GM18873 (cell line): ENCODE data around the gene WDR62.
"Not testable (repeated sequence)": the region's sequence is repeated elsewhere in the genome, so short reads cannot be mapped to it uniquely, and the experiment has no call there.

Source experiments
- ATAC-seq: cut with Tn5 transposase; IDR thresholded peaks from one replicate; pipeline ENCODE4 v1.9.1; 2021; ENCODE audit warnings: mild to moderate bottlenecking, moderate library complexity, moderate number of reproducible peaks; ENCODE audit not compliant: unreplicated experiment, low FRiP score

The WDR62 gene

DNA sequence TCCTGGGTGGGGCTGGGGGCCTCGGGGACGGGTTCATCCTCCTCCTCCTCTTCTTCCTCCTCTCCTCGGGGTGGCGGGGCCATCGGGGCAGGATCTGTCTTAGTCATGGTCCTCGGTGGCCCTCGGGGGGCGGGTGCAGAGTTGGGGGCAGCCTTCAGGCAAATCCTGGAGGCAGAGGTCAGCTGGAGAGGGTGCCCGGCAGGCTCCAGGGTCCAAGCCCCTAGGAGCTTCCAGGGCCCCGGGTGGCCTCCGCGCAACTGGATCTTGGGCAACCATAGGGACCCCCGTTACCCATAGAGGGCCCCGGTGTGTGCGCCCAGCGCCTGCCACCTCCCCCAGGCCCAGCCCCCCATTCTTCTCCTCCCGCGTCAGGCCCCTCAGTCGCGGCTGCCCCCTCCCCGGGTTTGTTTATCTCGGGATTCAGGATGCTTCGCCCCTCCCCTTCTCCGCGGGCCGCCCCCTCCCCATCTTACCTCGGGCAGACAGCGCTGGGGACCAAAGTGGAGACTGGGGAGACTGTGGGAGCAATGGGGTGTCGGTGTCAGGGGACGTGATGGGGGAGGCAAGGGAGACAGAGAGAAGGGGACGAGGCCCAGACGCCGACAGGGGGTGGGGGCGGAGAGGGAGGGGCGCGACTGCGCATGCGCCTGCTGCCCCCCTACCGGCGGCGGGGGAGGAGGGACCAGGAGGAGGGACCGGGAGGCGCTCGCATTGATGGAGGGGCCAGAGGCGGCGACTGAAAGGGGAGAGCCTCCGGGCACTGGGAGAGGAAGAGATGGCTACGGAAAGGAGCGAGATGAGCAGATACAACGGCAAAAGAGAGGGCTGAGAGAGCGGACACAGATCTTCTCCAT is 22.2 kb upstream of the WDR62 start, which contains the start of gene CLIP3:
TSS of gene CLIP3 (minus strand) at position 623 of the 854 bp plus-strand sequence. CDS start at position 107, 516 bp downstream.
- no peak for ATAC-seq

DNA sequence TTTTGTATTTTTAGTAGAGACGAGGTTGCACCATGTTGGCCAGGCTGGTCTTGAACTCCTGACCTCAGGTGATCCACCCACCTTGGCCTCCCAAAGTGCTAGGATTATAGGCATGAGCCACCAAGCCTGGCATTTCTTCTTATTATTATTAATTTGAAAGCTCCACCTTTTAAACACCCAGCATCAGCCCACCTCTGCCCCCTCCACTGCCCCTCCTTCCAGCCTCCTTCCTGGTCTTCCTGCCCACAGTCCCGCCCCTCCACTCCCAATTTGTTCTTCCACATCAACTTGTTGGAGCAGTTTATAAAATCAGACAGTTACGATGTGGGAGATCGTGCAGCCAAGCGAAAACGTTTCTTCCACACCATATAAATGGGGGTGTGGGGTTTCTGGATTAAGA is 14.2 kb upstream of the WDR62 start:
- no peak for ATAC-seq

DNA sequence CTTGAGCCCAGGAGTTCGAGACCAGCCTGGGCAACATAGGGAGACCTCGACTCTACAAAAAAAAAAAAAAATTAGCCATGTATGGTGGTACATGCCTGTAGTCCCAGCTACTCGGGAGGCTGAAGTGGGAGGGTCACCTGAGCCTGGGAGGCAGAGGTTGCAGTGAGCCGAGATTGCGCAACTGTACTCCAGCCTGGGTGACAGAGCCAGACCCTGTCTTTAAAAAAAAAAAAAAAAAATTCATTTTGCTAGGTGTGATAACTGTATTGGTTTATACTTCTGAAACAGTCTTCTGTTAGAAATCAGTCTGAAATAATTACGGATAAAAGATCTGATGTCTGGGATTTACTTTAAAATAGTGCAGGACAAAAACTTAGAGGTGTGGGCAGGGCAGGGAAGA is 13.6 kb upstream of the WDR62 start:
- not testable (repeated sequence) for ATAC-seq

GRCh38 chr19:36041831-36042230 is 12.9 kb upstream of the WDR62 start:
- ATAC-seq: no peak

DNA sequence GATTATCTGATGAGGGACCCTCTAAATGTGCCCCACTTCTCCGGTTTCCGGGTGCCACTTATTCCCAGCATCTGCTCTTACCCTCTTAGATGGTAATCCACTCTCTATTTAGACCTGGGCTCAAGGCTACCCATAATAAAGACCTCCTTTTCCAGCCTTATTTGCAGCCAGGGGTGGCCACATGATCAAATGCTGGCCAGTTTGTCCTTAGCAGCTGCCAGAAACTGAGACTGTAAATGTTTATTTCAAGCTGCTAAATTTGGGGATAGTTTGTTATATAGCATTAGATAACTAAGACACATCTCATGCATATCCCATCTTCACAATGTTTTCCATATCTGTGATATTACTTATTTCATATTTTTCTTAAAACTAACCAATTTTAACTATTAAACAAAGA is 10.7 kb upstream of the WDR62 start:
- ATAC-seq: no peak

GRCh38 chr19:36046443-36047050 is 8.2 kb upstream of the WDR62 start:
- no peak for ATAC-seq

DNA sequence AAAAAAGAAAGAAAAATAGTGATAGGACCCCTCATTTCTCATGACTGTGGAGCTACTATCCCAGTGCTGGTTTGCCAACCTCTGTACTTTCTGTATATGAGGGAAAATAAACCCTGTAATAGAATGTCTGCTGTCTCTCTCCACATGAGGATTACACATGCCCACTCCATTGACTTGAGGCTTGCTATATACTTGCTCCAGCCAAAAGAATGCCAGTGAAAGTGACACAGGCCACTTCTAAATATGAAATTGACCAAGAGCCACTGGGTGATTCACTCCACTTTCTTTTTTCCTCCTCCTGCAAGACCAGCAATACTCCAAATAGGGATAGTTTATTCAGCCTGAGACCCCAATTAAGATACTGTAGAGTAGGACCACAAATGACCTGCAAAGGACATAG is 6.9 kb upstream of the WDR62 start:
- no peak for ATAC-seq

- ATAC-seq: no peak
These were observed 5.5 kb upstream of the WDR62 start for GRCh38 chr19:36049080-36049698.

DNA sequence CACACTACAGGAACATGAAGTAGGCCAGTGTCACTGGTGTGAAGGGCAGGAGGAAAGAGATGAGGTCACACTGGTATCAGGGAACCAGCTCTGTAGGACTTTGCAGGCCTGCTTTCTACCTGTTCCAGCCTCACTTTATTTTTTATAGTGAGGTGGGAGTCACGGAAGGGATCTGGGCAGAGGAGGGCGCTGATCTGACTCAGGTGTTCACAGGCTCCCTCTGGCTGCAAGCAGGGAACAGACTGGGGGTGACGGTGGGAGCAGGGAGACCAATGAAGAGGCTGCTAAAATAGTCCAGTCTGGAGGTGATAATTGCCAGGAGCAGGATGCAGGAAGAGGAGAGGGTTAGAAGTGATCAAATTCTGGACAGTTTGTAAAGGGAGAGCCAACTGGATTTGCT is 3.5 kb upstream of the WDR62 start:
- no peak for ATAC-seq

DNA sequence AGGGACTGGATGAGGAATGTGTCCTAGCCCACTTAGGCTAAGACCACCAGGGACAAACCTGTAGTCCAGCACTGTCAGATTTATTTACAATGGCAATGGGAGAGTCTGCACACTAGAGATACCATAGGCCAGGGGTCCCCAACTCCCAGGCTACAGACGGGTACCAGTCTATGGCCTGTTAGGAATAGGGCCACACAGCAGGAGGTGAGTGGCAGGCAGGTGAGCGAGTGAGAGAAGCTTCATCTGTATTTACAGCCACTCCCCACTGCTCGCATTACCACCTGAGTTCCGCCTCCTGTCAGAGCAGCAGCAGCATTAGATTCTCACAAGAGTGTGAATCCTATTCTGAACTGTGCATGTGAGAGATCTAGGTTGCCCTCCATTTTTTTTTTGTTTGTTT is 3.1 kb upstream of the WDR62 start:
- no peak for ATAC-seq

- ATAC-seq: peak; percentile 75
These were observed 471 bp upstream of the WDR62 start, which contains the start of gene THAP8 for GRCh38 chr19:36054119-36054732. THAP8 (minus strand) TSS chr19:36054285; CDS start chr19:36054217, 68 bp downstream.

GRCh38 chr19:36058481-36059179 is 3.9 kb downstream of the WDR62 start:
- ATAC-seq: no peak

DNA sequence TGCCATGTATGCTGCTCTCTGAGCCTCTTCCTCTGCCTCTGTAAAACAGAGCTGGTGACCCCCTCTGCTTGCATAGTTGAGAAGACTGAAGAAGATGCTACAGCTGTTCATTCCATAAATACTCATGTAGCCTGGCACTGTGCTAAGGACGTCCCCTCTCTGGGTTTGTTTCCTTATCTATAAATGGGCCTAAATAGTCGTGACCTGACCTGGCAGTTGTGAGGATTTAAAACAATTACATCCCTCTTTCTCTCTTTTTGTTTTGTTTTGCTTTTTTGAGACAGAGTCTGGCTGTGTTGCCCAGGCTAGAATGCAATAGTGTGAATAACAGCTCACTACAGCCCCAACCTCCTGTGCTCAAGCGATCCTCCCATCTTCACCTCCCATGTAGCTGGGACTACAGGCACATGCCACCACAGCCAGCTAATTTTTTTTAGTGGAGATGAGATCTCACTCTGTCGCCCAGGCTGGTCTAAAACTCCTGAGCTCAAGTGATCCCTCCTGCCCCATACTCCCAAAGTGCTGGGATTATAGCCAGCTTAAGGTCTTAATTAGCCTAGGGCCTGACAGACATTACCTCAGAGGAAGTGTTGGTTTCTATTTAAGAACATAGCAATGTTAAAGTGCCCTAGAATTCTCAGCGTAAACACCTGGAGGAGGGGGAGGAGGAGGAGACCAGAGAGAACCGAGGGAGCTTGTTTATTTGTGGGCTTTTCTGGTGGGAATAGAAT is 4.6 kb downstream of the WDR62 start:
- no peak for ATAC-seq

DNA sequence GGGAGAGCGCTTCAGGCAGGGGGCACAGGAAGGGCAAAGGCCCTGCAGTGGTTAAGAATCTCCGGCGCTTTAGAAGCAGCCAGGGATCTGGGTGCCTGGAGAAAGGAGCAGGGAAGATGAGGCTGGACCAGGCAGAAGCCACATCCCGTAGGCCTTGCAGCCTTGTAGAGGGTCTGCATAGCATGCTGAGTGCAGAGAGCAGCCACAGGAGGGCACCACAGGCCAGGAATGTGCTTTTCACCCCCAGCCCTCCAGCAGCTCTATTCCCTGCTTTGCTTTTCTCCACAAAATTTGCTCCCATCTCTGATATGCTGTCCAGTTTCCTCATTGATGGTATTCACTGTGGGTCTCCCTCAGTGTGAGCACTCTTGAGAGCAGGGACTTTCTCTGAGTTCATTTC is 5.7 kb downstream of the WDR62 start:
- ATAC-seq: no peak

GRCh38 chr19:36061367-36061766 is 6.7 kb downstream of the WDR62 start:
- no peak for ATAC-seq

GRCh38 chr19:36064826-36065225 is 10.1 kb downstream of the WDR62 start:
- no peak for ATAC-seq

GRCh38 chr19:36067681-36068080 is 13.0 kb downstream of the WDR62 start:
- no peak for ATAC-seq

DNA sequence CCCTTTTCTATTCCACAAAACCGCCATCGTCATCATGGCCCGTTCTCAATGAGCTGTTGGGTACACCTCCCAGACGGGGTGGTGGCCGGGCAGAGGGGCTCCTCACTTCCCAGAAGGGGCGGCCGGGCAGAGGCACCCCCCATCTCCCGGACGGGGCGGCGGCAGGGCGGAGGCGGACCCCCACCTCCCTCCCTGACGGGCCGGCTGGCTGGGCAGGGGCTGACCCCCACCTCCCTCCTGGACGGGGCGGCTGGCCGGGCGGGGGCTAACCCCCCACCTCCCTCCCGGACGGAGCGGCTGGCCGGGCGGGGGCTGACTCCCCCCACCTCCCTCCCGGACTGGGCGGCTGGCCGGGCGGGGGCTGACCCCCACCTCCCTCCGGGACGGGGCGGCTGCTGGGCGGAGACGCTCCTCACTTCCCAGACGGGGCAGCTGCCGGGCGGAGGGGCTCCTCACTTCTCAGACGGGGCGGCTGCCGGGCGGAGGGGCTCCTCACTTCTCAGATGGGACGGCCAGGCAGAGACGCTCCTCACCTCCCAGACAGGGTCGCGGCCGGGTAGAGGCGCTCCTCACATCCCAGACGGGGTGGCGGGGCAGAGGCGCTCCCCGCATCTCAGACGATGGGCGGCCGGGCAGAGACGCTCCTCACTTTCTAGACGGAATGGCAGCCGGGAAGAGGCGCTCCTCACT is 14.3 kb downstream of the WDR62 start:
- not testable (repeated sequence) for ATAC-seq

GRCh38 chr19:36072081-36072480 is 17.4 kb downstream of the WDR62 start:
- no peak for ATAC-seq
